Thymus (tissue), 14 donors: Measurements from ENCODE around the gene ZNF780A. TPM values are rescaled to one million over a fixed set of nuclear protein-coding genes. Genes with fewer than 3 reads are reported as not detected.

Experiments used
- DNase-seq, 9 donors: peaks; one replicate each; pipeline ENCODE4 v3.0.0-alpha.2; 2013; ENCODE audit warnings: low spot score in 9 of 9, low read depth in 6 of 9, missing footprints in 1 of 9
- H3K27ac ChIP-seq, 2 donors: one replicate each; pipeline ENCODE4 v1.5.1; 2013; ENCODE audit warnings: control low read depth in 1 of 2, low read depth in 1 of 2, low read length in 1 of 2, mild to moderate bottlenecking in 1 of 2, moderate library complexity in 1 of 2
- H3K27me3 ChIP-seq, 2 donors: one replicate each; pipeline ENCODE4 v1.5.1; 2013; ENCODE audit warnings: low read length in 1 of 2; ENCODE audit not compliant: control insufficient read depth in 2 of 2, insufficient read depth in 1 of 2
- H3K36me3 ChIP-seq, 2 donors: one replicate each; pipeline ENCODE4 v1.5.1; 2013; ENCODE audit warnings: low read length in 1 of 2, mild to moderate bottlenecking in 1 of 2, moderate library complexity in 1 of 2; ENCODE audit not compliant: control insufficient read depth in 2 of 2, insufficient read depth in 2 of 2
- H3K4me1 ChIP-seq, 2 donors: one replicate each; pipeline ENCODE4 v1.5.1; 2013; ENCODE audit warnings: low read length in 2 of 2; ENCODE audit not compliant: control insufficient read depth in 2 of 2, insufficient read depth in 2 of 2
- H3K4me3 ChIP-seq, 2 donors: one replicate each; pipeline ENCODE4 v1.5.1; 2013; ENCODE audit warnings: low read length in 2 of 2, control low read depth in 1 of 2, mild to moderate bottlenecking in 1 of 2
- H3K9me3 ChIP-seq, 2 donors: one replicate each; pipeline ENCODE4 v1.5.1; 2013; ENCODE audit warnings: low read length in 1 of 2, mild to moderate bottlenecking in 1 of 2; ENCODE audit not compliant: control insufficient read depth in 2 of 2, insufficient read depth in 1 of 2
- WGBS: extraction: QIAGEN DNeasy Blood & Tissue Kit; methylation state at CpG from one replicate; pipeline ENCODE4 v1.1.7; 2013; 5-methylcytosine and 5-hydroxymethylcytosine counted together
- long read RNA-seq, 10 donors: transcript quantifications; one replicate each; lab custom pipeline, GENCODE V29; 2026
- polyA plus RNA-seq: library from polyadenylated mRNA; stranded (reverse); fragments of 200-250 nt; gene quantifications from one replicate; pipeline ENCODE4 v1.2.3, GENCODE V29; 2013
- total RNA-seq: library from RNA; stranded (reverse); fragments of 120-200 nt; gene quantifications from one replicate; pipeline ENCODE4 v1.2.4, GENCODE V29; 2013
- donor health status: healthy.

The ZNF780A gene
- total RNA-seq (13.2 TPM), polyA plus RNA-seq (30.0 TPM)
- long read RNA-seq, donor 1, partial matches to known transcripts, result 0 of 1 reads
- long read RNA-seq, donor 1, other reads (novel, unspliced or antisense), result 0 of 1 reads
- long read RNA-seq, donor 2, full-length matches to known transcripts, result 6 of 6 reads
- long read RNA-seq, donor 2, partial matches to known transcripts, result 0 of 6 reads
- long read RNA-seq, donor 2, other reads (novel, unspliced or antisense), result 0 of 6 reads
- long read RNA-seq, donor 3, full-length matches to known transcripts, result 3 of 3 reads
- long read RNA-seq, donor 3, partial matches to known transcripts, result 0 of 3 reads
- long read RNA-seq, donor 3, other reads (novel, unspliced or antisense), result 0 of 3 reads
- long read RNA-seq, donor 4, partial matches to known transcripts, result 0 of 1 reads
- long read RNA-seq, donor 4, other reads (novel, unspliced or antisense), result 0 of 1 reads
- long read RNA-seq, donor 5, partial matches to known transcripts, result 6 of 9 reads
- long read RNA-seq, donor 5, other reads (novel, unspliced or antisense), result 0 of 9 reads
- long read RNA-seq, donor 6, partial matches to known transcripts, result 0 of 3 reads
- long read RNA-seq, donor 6, other reads (novel, unspliced or antisense), result 0 of 3 reads
- long read RNA-seq, donor 7, partial matches to known transcripts, result 0 of 1 reads
- long read RNA-seq, donor 7, other reads (novel, unspliced or antisense), result 0 of 1 reads
- long read RNA-seq, donor 8, full-length matches to known transcripts, result 1 of 1 reads
- long read RNA-seq, donor 8, partial matches to known transcripts, result 0 of 1 reads
- long read RNA-seq, donor 8, other reads (novel, unspliced or antisense), result 0 of 1 reads
- long read RNA-seq, donor 9, partial matches to known transcripts, result 0 of 5 reads
- long read RNA-seq, donor 9, other reads (novel, unspliced or antisense), result 0 of 5 reads
- long read RNA-seq, donor 10, partial matches to known transcripts, result 0 of 2 reads
- long read RNA-seq, donor 10, other reads (novel, unspliced or antisense), result 0 of 2 reads

DNA sequence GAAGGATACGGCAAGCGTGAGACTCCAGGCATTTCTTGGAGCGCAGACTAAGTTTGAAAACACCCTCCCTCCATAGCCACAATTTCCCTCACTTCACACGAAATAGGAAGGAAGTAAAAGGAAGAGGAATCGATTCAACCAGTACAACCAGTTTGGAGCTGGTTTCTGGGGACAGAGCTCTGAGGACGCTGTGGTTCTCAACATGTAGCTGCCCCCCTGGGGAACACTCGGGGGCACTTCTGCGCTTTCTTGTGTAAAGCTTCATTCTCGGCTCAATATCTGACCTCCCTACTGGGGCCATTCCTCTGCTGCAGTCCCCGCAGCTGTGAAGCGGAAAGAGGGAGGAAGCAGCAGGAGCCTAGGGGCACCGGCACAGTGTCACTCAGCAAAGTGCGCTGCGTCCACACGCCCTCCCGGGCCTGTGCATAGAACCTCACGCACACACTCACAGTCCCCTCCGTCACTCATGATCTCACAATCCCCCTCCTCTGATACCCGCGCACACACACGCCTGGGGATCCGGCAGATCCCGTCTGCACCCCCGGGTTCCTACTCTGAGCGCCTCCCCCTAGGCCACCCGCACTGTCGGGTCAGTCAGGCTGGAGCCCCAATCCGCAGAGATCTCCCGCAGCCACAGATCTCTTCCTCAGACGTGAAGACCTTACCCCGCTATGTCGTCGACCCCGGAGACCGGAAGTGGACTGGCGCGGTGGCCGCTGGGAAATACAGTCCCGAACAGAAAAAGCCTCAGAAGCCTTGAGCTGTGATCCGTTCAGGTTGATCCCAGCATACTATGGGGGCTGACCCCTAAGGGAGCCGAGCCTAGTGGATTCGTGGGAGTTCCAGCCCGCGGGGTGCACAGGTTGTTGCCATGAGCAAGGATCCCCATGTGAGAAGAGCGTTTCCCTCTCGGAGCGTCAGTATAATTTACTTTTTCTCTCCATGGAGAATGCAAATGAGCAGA is at the start of gene ZNF780A:
TSS of gene ZNF780A (minus strand) at position 703 of the 964 bp plus-strand sequence. CDS start 6,190 bp downstream, outside the sequence.
- DNase-seq, result peak; percentile 58 to 89 (median 76)
- under 1% methylated on average over 47 of the region's 47 CpGs for WGBS
- H3K4me3 ChIP-seq, result peak within 1 kb of the TSS; percentile 87 to 96
- peaks cover 0 to 7% of the 10 kb centered on the region in 2 donors for H3K27me3 ChIP-seq
- peaks cover 5 to 9% of the 10 kb centered on the region in 2 donors for H3K4me1 ChIP-seq
- peak within 1 kb of the TSS; percentile 96 to 97 for H3K27ac ChIP-seq
- no peaks in the 10 kb centered on the region for H3K36me3 ChIP-seq
- H3K9me3 ChIP-seq, result no peaks in the 10 kb centered on the region

DNA sequence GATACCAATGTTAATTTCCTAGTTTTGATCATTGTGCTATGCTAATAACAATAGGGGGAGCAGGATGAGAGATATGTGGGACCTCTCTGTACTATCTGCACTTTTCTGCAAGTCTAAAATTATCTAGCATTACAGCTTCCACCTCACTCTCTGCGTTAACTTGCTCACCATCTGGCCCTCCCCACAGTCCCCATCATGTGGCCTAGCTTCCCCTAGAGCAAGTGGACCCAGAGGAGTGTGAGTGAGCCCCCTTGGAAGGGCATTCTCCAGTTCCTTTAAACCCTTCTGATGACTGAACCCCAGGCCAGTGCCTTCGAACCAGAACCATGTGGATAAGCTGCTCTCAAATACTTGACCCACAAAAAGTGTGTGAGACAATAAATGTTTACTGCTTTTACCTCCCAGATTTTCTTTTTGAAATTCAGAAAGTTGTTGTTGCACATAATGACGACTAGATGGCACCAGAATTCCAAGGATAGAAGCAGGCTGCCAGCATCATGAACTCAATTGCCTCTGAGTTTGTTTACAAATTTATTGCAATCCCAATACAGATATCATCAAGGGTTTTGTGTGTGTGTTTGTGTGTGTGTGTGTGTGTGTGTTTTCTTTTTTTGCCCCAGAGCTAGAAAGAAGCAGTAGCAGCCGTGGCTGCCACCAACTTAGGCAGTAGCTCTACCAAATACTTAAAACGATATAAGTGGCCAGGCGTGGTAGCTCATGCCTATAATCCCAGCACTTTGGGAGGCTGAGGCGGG is 49.0 kb upstream of the ZNF780A start:
- peak in 4 of 9 donors; percentile 12 to 59 (median 31) for DNase-seq
- H3K27me3 ChIP-seq, result no peaks in the 10 kb centered on the region
- no peak overlapping the region for H3K4me3 ChIP-seq
- H3K27ac ChIP-seq, result no peak overlapping the region
- 48% methylated on average over 7 of the region's 7 CpGs for WGBS
- H3K9me3 ChIP-seq, result no peaks in the 10 kb centered on the region
- H3K36me3 ChIP-seq, result no peaks in the 10 kb centered on the region
- H3K4me1 ChIP-seq, result peaks cover 0 to 8% of the 10 kb centered on the region in 2 donors

- no peaks in the 10 kb centered on the region for H3K36me3 ChIP-seq
- H3K9me3 ChIP-seq, result no peaks in the 10 kb centered on the region
- 88% methylated on average over 5 of the region's 5 CpGs for WGBS
Measured at GRCh38 chr19:40136818-40137217, 46.1 kb upstream of the ZNF780A start.

DNA sequence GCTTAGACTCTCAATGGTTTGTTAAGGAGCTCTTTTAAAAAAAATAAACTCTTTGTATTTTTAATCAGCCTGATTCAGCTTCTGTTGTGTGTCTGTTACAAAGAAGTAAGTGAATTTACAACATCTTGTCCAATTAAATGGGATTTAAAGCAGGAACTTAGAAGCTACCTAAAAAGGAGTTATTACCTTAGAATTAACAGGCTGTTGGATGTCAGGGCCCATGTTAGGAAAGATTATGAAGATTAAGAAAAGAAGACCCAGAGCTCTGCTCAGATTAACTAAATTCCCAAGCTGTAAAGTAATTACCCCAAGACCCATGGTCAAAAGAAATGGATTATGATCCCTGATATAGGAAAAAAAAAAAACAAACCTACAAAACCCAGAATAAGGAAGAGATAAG is 44.1 kb upstream of the ZNF780A start:
- no peaks in the 10 kb centered on the region for H3K4me1 ChIP-seq
- H3K36me3 ChIP-seq, result no peaks in the 10 kb centered on the region
- no peak for DNase-seq
- H3K27me3 ChIP-seq, result no peaks in the 10 kb centered on the region
- H3K4me3 ChIP-seq, result no peak overlapping the region
- H3K27ac ChIP-seq, result no peak overlapping the region
- no peaks in the 10 kb centered on the region for H3K9me3 ChIP-seq

More at GRCh38 chr19:40136818-40137217, 46.1 kb upstream of the ZNF780A start:
- Histone ChIP-seq H3K27ac (no peak overlapping the region), H3K4me3 (no peak overlapping the region), H3K4me1 (no peaks in the 10 kb centered on the region), H3K27me3 (no peaks in the 10 kb centered on the region)
- DNase-seq, result no peak

DNA sequence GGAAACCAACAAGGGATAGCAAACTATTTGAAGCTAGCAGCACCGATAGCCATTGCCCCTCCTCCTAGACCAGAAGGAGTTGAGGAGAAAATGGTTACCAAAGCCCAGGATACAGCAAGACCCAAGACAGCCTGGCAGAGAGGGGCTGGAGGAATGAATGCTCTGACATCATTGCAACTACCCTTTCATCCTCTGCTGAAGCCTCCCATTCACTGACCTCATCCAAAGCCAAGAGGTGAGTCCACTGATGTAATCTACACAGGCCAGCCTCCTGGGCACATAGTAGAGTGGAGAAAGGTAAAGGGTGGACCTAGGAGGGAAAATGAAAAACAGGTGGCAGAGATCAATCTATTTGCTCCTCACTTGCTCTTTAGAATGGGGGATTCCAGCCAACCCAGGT is 42.7 kb upstream of the ZNF780A start:
- Histone ChIP-seq H3K27me3 (no peaks in the 10 kb centered on the region), H3K9me3 (no peaks in the 10 kb centered on the region), H3K4me3 (no peak overlapping the region), H3K36me3 (no peaks in the 10 kb centered on the region), H3K4me1 (no peaks in the 10 kb centered on the region), H3K27ac (no peak overlapping the region)
- no peak for DNase-seq
- 90% methylated on average over 1 of the region's 1 CpG for WGBS

- H3K27me3 ChIP-seq, result no peaks in the 10 kb centered on the region
Measured at GRCh38 chr19:40130013-40130412, 39.3 kb upstream of the ZNF780A start.

GRCh38 chr19:40129425-40129824 is 38.7 kb upstream of the ZNF780A start:
- no peaks in the 10 kb centered on the region for H3K27me3 ChIP-seq
- H3K36me3 ChIP-seq, result no peaks in the 10 kb centered on the region
- no peak overlapping the region for H3K27ac ChIP-seq
- H3K4me3 ChIP-seq, result no peak overlapping the region
- WGBS, result 81% methylated on average over 3 of the region's 3 CpGs
- H3K4me1 ChIP-seq, result no peaks in the 10 kb centered on the region
- no peaks in the 10 kb centered on the region for H3K9me3 ChIP-seq
- no peak for DNase-seq

More at GRCh38 chr19:40130013-40130412, 39.3 kb upstream of the ZNF780A start:
- H3K4me1 ChIP-seq, result no peaks in the 10 kb centered on the region
- DNase-seq, result no peak
- no peak overlapping the region for H3K27ac ChIP-seq
- H3K4me3 ChIP-seq, result no peak overlapping the region
- no peaks in the 10 kb centered on the region for H3K9me3 ChIP-seq
- no peaks in the 10 kb centered on the region for H3K36me3 ChIP-seq

GRCh38 chr19:40128991-40129390 is 38.2 kb upstream of the ZNF780A start:
- H3K27me3 ChIP-seq, result no peaks in the 10 kb centered on the region

More at GRCh38 chr19:40128991-40129390, 38.2 kb upstream of the ZNF780A start:
- no peak for DNase-seq
- Histone ChIP-seq H3K4me3 (no peak overlapping the region), H3K4me1 (no peaks in the 10 kb centered on the region), H3K36me3 (no peaks in the 10 kb centered on the region), H3K9me3 (no peaks in the 10 kb centered on the region), H3K27ac (no peak overlapping the region)
